K562 (cell line): ENCODE measurements around the gene SLA2. TPM values are rescaled to one million over a fixed set of nuclear protein-coding genes. Genes with fewer than 3 reads are reported as not detected.

ENCODE experiments used
- CBX1 ChIP-seq: sonication (generic); IDR thresholded peaks from 2 replicates; pipeline ENCODE4 v1.6.1; 2016; ENCODE audit warnings: antibody characterized with exemption, low read depth, mild to moderate bottlenecking
- ETV1 ChIP-seq: fragments of 450-650 bp; conservative IDR thresholded peaks from 2 replicates; pipeline ENCODE4 v1.6.1; 2016; ENCODE audit warnings: missing genetic modification characterization, control low read depth, low read depth, missing compliant biosample characterization
- EZH2 ChIP-seq: IDR thresholded peaks from 2 replicates; pipeline ENCODE4 v1.6.1; 2012; ENCODE audit warnings: low read depth, mild to moderate bottlenecking, inconsistent platforms, low read length, borderline replicate concordance
- FOXO4 ChIP-seq: fragments of 450-650 bp; formaldehyde crosslinking; IDR thresholded peaks from 2 replicates; pipeline ENCODE4 v1.4.0; 2020; ENCODE audit warnings: mild to moderate bottlenecking, moderate library complexity
- HMG20A ChIP-seq: fragments of 450-650 bp; formaldehyde crosslinking; conservative IDR thresholded peaks from 2 replicates; pipeline ENCODE4 v1.4.0; 2020; ENCODE audit warnings: mild to moderate bottlenecking, mixed read lengths
- KLF10 ChIP-seq: fragments of 250-450 bp; sonication (Bioruptor Pico); IDR thresholded peaks from 2 replicates; pipeline ENCODE4 v1.6.1; 2021; ENCODE audit warnings: matching md5 sums
- MTA1 ChIP-seq: fragments of 450-650 bp; IDR thresholded peaks from 2 replicates; pipeline ENCODE4 v1.6.1; 2017; ENCODE audit warnings: borderline replicate concordance
- NBN ChIP-seq: fragments of 450-650 bp; IDR thresholded peaks from 2 replicates; pipeline ENCODE4 v1.6.1; 2016; ENCODE audit warnings: low read depth, mild to moderate bottlenecking
- SIRT6 ChIP-seq: IDR thresholded peaks from one replicate; pipeline ENCODE4 v1.6.1; 2012; ENCODE audit warnings: low read depth, mild to moderate bottlenecking, control low read depth, inconsistent platforms, low read length, moderate library complexity
- SMAD2 ChIP-seq: fragments of 150-350 bp; IDR thresholded peaks from 2 replicates; pipeline ENCODE4 v1.6.1; 2014; ENCODE audit warnings: low read depth, mild to moderate bottlenecking, low read length
- TRIM24 ChIP-seq, 2 experiments: fragments of 450-650 bp; IDR thresholded peaks; 2 replicates each; pipeline ENCODE4 v1.6.1; 2016
- ZBTB1 ChIP-seq: sonication (generic); formaldehyde crosslinking; IDR thresholded peaks from 2 replicates; pipeline ENCODE4 v1.8.1; 2023; ENCODE audit warnings: missing genetic modification reagents, low read depth, mild to moderate bottlenecking, borderline replicate concordance
- ZFX ChIP-seq: sonication (generic); formaldehyde crosslinking; IDR thresholded peaks from 2 replicates; pipeline ENCODE4 v1.8.0; 2022; ENCODE audit warnings: mild to moderate bottlenecking, missing genetic modification reagents, moderate library complexity
- ZNF316 ChIP-seq: fragments of 450-650 bp; IDR thresholded peaks from 2 replicates; pipeline ENCODE4 v1.6.1; 2016
- polyA plus RNA-seq, 8 experiments: library from polyadenylated mRNA; depleted of rRNA in 4 of 8; stranded (reverse) in 5 of 8; unstranded in 3 of 8; fragments of >200 nt; fragmentation: Nextera tagmentation in 2 of 8; fragmentation: Illumina TruSeq in 1 of 8; extraction: Ambion mirVana in 2 of 8; extraction: Trizol in 1 of 8; gene quantifications; 2 replicates each; pipeline versions ENCODE4 v1.2.1 to v1.2.3, GENCODE V29; 2011 to 2014; ENCODE audit warnings: inconsistent platforms in 1 of 8, missing spikeins in 1 of 8
- total RNA-seq, 7 experiments: library from RNA; depleted of rRNA in 6 of 7; stranded (reverse); fragments of >200 nt in 6 of 7; fragmentation: Illumina TruSeq in 2 of 7; extraction: Trizol in 2 of 7; gene quantifications; 2 replicates each; pipeline versions ENCODE4 v1.2.1 to v1.2.3, GENCODE V29; 2011 to 2021; ENCODE audit warnings: low replicate concordance in 1 of 7
- TF ChIP-seq, protein P1 (sequence below), 2 experiments: fragments of 450-650 bp in 1 of 2; sonication (generic) in 1 of 2; formaldehyde crosslinking in 1 of 2; IDR thresholded peaks; 2 replicates each; pipeline versions ENCODE4 v1.7.1 to v1.9.0; 2016 to 2022; ENCODE audit warnings: inconsistent platforms in 1 of 2, mild to moderate bottlenecking in 1 of 2, missing genetic modification reagents in 1 of 2
- TF ChIP-seq, protein P2 (sequence below): IDR thresholded peaks from 2 replicates; pipeline ENCODE4 v1.6.1; 2011; ENCODE audit warnings: borderline replicate concordance, low read depth, mild to moderate bottlenecking, moderate library complexity, low read length; ENCODE audit not compliant: insufficient read depth, poor library complexity, severe bottlenecking

Gene SLA2
- total and polyA plus RNA-seq, 9 of the 15 experiments (the other 6 are each of a cell fraction or from before 2014, with no cell fraction given), result 0.07 TPM; not detected in 7

DNA sequence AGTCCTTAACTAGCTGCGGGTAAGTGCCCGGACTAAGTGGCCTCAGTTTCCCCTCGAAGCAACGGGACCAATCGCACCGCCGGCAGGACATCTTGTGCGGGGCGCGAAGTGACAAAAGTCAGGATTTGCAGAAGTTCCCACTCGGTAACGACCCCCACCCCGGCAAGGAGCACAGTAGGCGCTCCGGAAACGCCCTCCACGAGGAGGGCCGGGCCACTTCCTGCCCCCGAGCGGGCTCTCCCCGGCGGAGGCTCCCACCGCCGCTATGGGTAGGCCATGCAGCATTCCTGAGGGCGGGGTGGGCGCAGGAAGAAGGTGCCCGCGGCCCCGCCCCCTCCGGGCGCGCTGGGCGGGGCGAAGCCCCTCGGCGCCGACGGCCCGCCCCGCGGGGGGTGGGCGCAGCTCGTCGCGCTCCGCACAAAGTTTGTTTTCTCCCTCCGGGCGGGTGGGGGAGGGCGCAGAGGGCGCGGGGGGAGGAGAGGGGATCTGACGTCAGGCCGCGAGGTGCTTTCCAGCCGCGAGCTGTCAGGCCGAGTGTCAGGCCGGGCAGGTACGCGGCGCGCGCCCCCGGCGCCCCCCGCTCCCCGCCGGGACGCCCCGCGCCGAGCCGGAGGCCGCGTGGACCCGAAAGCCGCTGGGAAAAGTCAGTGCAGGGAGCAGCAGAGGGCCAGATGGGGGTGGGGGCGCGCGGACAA is 72.7 kb downstream of the SLA2 start, which contains the start of gene TGIF2 (continued):
- TF ChIP-seq ZNF316 (no peak), CBX1 (no peak), NBN (no peak), HMG20A (CRISPR knock-in tag) (no peak), MTA1 (no peak), FOXO4 (no peak), SMAD2 (no peak), ETV1 (tag) (peak; percentile 68), SIRT6 (no peak), EZH2 (no peak), TRIM24 (IDR thresholded peaks at IDR 0.05) (no peak), ZBTB1 (CRISPR knock-in tag) (no peak), KLF10 (CRISPR knock-in tag) (no peak), ZFX (CRISPR knock-in tag) (peak; percentile 83)
- TF ChIP-seq, protein P1, sequence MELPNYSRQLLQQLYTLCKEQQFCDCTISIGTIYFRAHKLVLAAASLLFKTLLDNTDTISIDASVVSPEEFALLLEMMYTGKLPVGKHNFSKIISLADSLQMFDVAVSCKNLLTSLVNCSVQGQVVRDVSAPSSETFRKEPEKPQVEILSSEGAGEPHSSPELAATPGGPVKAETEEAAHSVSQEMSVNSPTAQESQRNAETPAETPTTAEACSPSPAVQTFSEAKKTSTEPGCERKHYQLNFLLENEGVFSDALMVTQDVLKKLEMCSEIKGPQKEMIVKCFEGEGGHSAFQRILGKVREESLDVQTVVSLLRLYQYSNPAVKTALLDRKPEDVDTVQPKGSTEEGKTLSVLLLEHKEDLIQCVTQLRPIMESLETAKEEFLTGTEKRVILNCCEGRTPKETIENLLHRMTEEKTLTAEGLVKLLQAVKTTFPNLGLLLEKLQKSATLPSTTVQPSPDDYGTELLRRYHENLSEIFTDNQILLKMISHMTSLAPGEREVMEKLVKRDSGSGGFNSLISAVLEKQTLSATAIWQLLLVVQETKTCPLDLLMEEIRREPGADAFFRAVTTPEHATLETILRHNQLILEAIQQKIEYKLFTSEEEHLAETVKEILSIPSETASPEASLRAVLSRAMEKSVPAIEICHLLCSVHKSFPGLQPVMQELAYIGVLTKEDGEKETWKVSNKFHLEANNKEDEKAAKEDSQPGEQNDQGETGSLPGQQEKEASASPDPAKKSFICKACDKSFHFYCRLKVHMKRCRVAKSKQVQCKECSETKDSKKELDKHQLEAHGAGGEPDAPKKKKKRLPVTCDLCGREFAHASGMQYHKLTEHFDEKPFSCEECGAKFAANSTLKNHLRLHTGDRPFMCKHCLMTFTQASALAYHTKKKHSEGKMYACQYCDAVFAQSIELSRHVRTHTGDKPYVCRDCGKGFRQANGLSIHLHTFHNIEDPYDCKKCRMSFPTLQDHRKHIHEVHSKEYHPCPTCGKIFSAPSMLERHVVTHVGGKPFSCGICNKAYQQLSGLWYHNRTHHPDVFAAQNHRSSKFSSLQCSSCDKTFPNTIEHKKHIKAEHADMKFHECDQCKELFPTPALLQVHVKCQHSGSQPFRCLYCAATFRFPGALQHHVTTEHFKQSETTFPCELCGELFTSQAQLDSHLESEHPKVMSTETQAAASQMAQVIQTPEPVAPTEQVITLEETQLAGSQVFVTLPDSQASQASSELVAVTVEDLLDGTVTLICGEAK (IDR thresholded peaks at IDR 0.05), result peak; percentile 75
- TF ChIP-seq, protein P1 (CRISPR knock-in tag; IDR thresholded peaks at IDR 0.05), result no peak
- TF ChIP-seq, protein P2, sequence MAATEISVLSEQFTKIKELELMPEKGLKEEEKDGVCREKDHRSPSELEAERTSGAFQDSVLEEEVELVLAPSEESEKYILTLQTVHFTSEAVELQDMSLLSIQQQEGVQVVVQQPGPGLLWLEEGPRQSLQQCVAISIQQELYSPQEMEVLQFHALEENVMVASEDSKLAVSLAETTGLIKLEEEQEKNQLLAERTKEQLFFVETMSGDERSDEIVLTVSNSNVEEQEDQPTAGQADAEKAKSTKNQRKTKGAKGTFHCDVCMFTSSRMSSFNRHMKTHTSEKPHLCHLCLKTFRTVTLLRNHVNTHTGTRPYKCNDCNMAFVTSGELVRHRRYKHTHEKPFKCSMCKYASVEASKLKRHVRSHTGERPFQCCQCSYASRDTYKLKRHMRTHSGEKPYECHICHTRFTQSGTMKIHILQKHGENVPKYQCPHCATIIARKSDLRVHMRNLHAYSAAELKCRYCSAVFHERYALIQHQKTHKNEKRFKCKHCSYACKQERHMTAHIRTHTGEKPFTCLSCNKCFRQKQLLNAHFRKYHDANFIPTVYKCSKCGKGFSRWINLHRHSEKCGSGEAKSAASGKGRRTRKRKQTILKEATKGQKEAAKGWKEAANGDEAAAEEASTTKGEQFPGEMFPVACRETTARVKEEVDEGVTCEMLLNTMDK, result no peak
